ENCODE results near the gene RIMS4. TPM values are rescaled to one million over a fixed set of nuclear protein-coding genes. Genes with fewer than 3 reads are reported as not detected.

RIMS4 gene
- total and polyA plus RNA-seq, 2 of the 13 experiments (the other 11 are each of a cell fraction or from before 2014, with no cell fraction given): 0.01 to 0.07 TPM

DNA sequence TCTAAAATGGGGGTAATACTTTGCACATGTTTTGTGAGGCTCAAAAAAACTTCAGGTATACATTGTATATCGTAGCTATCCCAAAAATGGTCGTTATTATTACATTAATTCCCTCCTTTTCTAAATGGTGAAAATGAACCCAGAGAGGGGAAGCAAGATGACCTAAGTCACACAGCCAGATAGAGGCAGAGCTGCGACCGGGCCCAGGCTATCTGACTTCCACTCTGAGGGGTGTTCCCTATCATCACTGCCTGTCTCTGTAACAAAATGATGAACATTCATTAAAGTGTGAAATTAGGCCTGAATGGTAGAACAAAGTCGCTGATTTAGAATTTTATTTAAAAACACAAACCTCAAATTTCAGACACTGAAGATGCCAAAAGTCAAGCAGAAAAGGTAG, 29.1 kb upstream of the RIMS4 start:
- CTCF ChIA-PET (ENCODE audit: low intra/inter-chr PET ratio, low total read pairs): no interaction called here
- ATAC-seq (no peak), FAIRE-seq (no peak), DNase-seq (ENCODE audit: low spot score) (no peak)
- Histone ChIP-seq H3K4me2 (ENCODE audit: low read depth, low read length) (no peak overlapping the region), H4K20me1 (ENCODE audit: insufficient read depth, low read length) (no peaks in the 10 kb centered on the region), H3K27ac (ENCODE audit: extremely low read length, insufficient read depth, low read length) (no peak overlapping the region), H3K79me2 (ENCODE audit: insufficient read depth, low read length) (no peaks in the 10 kb centered on the region), H3K9me3 (ENCODE audit: low read length) (peaks cover 4% of the 10 kb centered on the region; the same call in 1 of the 2 replicates), H3K36me3 (replicated peaks in 1 of 2; ENCODE audit: control insufficient read depth in 1 of 2, insufficient read depth in 2 of 2, low read length in 2 of 2) (no peaks in the 10 kb centered on the region), H3K4me1 (ENCODE audit: insufficient read depth, low read length) (no peaks in the 10 kb centered on the region), H3K9ac (ENCODE audit: insufficient read depth, low read depth, low read length) (no peak overlapping the region), H2AFZ (ENCODE audit: low read length) (no peak overlapping the region), H3K27me3 (ENCODE audit: control insufficient read depth in 1 of 2, insufficient read depth in 2 of 2, low read length in 2 of 2) (peaks cover 8 to 75% of the 10 kb centered on the region in 2 experiments; a peak in 4 of 5 replicates), H3K4me3 (replicated peaks in 1 of 3; ENCODE audit: insufficient read depth in 1 of 3, low read depth in 2 of 3, low read length in 3 of 3) (no peak overlapping the region)
- no TSS peak for BruUV-seq (replicated peaks)
- intact Hi-C loops (cut with micrococcal nuclease; ENCODE audit: unreplicated experiment): no loop called here
- POLR2A ChIA-PET: no interaction called here
- 8% methylated on average over 5 of the region's 5 CpGs for WGBS (ENCODE audit: low lambda C conversion rate)
- in situ Hi-C loops (cut with HindIII; ENCODE audit: extremely low pct_ligation_motif_present, low pct_unique_long_range_greater_than_20kb): no loop called here
- TF ChIP-seq ZNF383 (CRISPR knock-in tag; IDR thresholded peaks at IDR 0.05; ENCODE audit: borderline replicate concordance): no peak
- TF ChIP-seq, protein P1, sequence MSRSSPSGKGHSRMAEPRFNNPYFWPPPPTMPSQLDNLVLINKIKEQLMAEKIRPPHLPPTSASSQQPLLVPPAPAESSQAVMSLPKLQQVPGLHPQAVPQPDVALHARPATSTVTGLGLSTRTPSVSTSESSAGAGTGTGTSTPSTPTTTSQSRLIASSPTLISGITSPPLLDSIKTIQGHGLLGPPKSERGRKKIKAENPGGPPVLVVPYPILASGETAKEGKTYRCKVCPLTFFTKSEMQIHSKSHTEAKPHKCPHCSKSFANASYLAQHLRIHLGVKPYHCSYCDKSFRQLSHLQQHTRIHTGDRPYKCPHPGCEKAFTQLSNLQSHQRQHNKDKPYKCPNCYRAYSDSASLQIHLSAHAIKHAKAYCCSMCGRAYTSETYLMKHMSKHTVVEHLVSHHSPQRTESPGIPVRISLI (CRISPR knock-in tag; IDR thresholded peaks at IDR 0.05; ENCODE audit: borderline replicate concordance): no peak
- TF ChIP-seq ZNF747 (CRISPR knock-in tag; IDR thresholded peaks at IDR 0.05; ENCODE audit: borderline replicate concordance): no peak
- no peak for TF ChIP-seq ZNF567 (CRISPR knock-in tag; IDR thresholded peaks at IDR 0.05; ENCODE audit: borderline replicate concordance)
- TF ChIP-seq ATAD3A (CRISPR knock-in tag; IDR thresholded peaks at IDR 0.05): no peak
- TF ChIP-seq FIP1L1 (IDR thresholded peaks at IDR 0.05; ENCODE audit: borderline replicate concordance, insufficient read depth, low read depth, low read length): no peak
- TF ChIP-seq RELA (CRISPR knock-in tag; IDR thresholded peaks at IDR 0.05): no peak
- no peak for TF ChIP-seq ZNF883 (CRISPR knock-in tag; IDR thresholded peaks at IDR 0.05; ENCODE audit: not compliant biosample characterization)
- TF ChIP-seq, protein P2, sequence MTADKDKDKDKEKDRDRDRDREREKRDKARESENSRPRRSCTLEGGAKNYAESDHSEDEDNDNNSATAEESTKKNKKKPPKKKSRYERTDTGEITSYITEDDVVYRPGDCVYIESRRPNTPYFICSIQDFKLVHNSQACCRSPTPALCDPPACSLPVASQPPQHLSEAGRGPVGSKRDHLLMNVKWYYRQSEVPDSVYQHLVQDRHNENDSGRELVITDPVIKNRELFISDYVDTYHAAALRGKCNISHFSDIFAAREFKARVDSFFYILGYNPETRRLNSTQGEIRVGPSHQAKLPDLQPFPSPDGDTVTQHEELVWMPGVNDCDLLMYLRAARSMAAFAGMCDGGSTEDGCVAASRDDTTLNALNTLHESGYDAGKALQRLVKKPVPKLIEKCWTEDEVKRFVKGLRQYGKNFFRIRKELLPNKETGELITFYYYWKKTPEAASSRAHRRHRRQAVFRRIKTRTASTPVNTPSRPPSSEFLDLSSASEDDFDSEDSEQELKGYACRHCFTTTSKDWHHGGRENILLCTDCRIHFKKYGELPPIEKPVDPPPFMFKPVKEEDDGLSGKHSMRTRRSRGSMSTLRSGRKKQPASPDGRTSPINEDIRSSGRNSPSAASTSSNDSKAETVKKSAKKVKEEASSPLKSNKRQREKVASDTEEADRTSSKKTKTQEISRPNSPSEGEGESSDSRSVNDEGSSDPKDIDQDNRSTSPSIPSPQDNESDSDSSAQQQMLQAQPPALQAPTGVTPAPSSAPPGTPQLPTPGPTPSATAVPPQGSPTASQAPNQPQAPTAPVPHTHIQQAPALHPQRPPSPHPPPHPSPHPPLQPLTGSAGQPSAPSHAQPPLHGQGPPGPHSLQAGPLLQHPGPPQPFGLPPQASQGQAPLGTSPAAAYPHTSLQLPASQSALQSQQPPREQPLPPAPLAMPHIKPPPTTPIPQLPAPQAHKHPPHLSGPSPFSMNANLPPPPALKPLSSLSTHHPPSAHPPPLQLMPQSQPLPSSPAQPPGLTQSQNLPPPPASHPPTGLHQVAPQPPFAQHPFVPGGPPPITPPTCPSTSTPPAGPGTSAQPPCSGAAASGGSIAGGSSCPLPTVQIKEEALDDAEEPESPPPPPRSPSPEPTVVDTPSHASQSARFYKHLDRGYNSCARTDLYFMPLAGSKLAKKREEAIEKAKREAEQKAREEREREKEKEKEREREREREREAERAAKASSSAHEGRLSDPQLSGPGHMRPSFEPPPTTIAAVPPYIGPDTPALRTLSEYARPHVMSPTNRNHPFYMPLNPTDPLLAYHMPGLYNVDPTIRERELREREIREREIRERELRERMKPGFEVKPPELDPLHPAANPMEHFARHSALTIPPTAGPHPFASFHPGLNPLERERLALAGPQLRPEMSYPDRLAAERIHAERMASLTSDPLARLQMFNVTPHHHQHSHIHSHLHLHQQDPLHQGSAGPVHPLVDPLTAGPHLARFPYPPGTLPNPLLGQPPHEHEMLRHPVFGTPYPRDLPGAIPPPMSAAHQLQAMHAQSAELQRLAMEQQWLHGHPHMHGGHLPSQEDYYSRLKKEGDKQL (CRISPR knock-in tag; IDR thresholded peaks at IDR 0.05; ENCODE audit: low read depth): no peak
- no peak for TF ChIP-seq POLR2G (IDR thresholded peaks at IDR 0.05; ENCODE audit: low read depth, low read length)
- no peak for TF ChIP-seq ZNF563 (CRISPR knock-in tag; IDR thresholded peaks at IDR 0.05)
- no peak for TF ChIP-seq TCF12 (IDR thresholded peaks at IDR 0.05)
- no peak for TF ChIP-seq TCF12 (CRISPR knock-in tag; IDR thresholded peaks at IDR 0.05)
- TF ChIP-seq, protein P3, sequence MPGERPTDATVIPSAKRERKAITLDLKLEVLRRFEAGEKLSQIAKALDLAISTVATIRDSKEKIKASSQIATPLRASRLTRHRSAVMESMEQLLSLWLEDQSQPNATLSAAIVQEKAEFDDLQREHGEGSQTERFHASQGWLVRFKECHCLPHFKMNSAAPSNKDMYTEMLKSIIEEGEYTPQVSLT (CRISPR knock-in tag; IDR thresholded peaks at IDR 0.05; ENCODE audit: borderline replicate concordance, low read depth): no peak
- TF ChIP-seq, protein P4, sequence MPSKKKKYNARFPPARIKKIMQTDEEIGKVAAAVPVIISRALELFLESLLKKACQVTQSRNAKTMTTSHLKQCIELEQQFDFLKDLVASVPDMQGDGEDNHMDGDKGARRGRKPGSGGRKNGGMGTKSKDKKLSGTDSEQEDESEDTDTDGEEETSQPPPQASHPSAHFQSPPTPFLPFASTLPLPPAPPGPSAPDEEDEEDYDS (CRISPR knock-in tag; IDR thresholded peaks at IDR 0.05): no peak
